Activated B cell treated with CpG ODN at 0.5 μM for 24 hours (primary cell): Measurements from ENCODE around the gene RNF186. TPM values are rescaled to one million over a fixed set of nuclear protein-coding genes. Genes with fewer than 3 reads are reported as not detected.

ENCODE experiments used
- ATAC-seq: fragments of 200-7000 bp; cut with Tn5 transposase; one replicate; pipeline ENCODE4 v1.10.0; 2021; ENCODE audit warnings: low read depth, mild to moderate bottlenecking, moderate library complexity
- CTCF ChIA-PET: fragments of 350-600 bp; sonication (Branson Sonifier 250); formaldehyde crosslinking; loops from one replicate; lab custom pipeline; 2021; ENCODE audit warnings: antibody characterized with exemption; lab: Charles Lee
- POLR2A ChIA-PET: fragments of 350-600 bp; sonication (Branson Sonifier 250); formaldehyde crosslinking; loops from one replicate; lab custom pipeline; 2021; ENCODE audit warnings: antibody characterized with exemption; lab: Charles Lee
- DNase-seq: peaks from one replicate; pipeline ENCODE4 v3.0.0; 2022
- H3K27ac Mint-ChIP-seq: one replicate; pipeline ENCODE4 v1.8.0; 2020; ENCODE audit warnings: mixed read lengths
- H3K27me3 Mint-ChIP-seq: one replicate; pipeline ENCODE4 v1.8.0; 2021; ENCODE audit warnings: mixed read lengths
- H3K36me3 Mint-ChIP-seq: one replicate; pipeline ENCODE4 v1.8.0; 2021; ENCODE audit warnings: low read depth, mixed read lengths
- H3K4me1 Mint-ChIP-seq: one replicate; pipeline ENCODE4 v1.8.0; 2021; ENCODE audit warnings: mixed read lengths
- H3K4me3 Mint-ChIP-seq: one replicate; pipeline ENCODE4 v1.8.0; 2020; ENCODE audit warnings: mild to moderate bottlenecking, mixed read lengths
- H3K9me3 Mint-ChIP-seq: one replicate; pipeline ENCODE4 v1.8.0; 2020; ENCODE audit warnings: mixed read lengths
- intact Hi-C: fragments of 100-400 bp; cut with micrococcal nuclease; formaldehyde crosslinking; loops from one replicate; pipeline ENCODE4 v1.15.1; 2024
- total RNA-seq: library from RNA; stranded (reverse); gene quantifications from 2 replicates; pipeline ENCODE4 v1.2.3, GENCODE V29; 2022
- TF ChIP-seq, protein P1 (sequence below): fragments of 200-600 bp; IDR thresholded peaks from one replicate; pipeline ENCODE4 v1.8.0; 2022; ENCODE audit warnings: antibody characterized with exemption, mild to moderate bottlenecking

The RNF186 gene
- total RNA-seq, 1 donor from 2014 or later, result not detected

GRCh38 chr1:19861034-19861433 lies 46.0 kb upstream of the RNF186 start:
- ChIA-PET POLR2A (no interaction called here), CTCF (no interaction called here)
- intact Hi-C loops, result no loop called here

DNA sequence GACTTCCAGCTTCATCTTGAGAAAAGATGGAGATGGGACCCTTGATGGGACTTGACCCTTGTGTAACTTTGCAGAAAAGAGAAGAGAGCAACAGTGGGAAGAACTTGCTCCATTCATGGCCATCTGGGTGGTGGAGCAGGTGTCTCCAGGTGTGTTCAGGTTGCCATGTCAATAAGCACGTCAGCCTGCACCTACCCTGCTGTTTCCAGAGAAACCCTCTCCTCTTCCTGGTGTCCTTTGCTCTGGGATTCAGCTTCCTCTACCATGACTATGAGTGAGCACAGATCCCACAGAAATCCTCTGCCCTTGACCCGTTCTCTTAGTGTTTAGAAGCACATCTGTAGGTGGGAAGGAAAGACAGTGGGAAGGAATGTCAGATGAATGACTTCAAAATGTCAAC lies 45.3 kb upstream of the RNF186 start:
- ChIA-PET POLR2A (no interaction called here), CTCF (no interaction called here)
- Mint-ChIP-seq H3K27ac (no peak overlapping the region), H3K27me3 (peaks cover 27% of the 10 kb centered on the region), H3K4me3 (no peak overlapping the region), H3K36me3 (no peaks in the 10 kb centered on the region), H3K9me3 (peaks cover 12% of the 10 kb centered on the region), H3K4me1 (no peaks in the 10 kb centered on the region)
- TF ChIP-seq, protein P1, sequence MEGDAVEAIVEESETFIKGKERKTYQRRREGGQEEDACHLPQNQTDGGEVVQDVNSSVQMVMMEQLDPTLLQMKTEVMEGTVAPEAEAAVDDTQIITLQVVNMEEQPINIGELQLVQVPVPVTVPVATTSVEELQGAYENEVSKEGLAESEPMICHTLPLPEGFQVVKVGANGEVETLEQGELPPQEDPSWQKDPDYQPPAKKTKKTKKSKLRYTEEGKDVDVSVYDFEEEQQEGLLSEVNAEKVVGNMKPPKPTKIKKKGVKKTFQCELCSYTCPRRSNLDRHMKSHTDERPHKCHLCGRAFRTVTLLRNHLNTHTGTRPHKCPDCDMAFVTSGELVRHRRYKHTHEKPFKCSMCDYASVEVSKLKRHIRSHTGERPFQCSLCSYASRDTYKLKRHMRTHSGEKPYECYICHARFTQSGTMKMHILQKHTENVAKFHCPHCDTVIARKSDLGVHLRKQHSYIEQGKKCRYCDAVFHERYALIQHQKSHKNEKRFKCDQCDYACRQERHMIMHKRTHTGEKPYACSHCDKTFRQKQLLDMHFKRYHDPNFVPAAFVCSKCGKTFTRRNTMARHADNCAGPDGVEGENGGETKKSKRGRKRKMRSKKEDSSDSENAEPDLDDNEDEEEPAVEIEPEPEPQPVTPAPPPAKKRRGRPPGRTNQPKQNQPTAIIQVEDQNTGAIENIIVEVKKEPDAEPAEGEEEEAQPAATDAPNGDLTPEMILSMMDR, result no peak
- intact Hi-C loops, result no loop called here
- DNase-seq, result no peak
- ATAC-seq, result no peak

More at GRCh38 chr1:19861034-19861433, 46.0 kb upstream of the RNF186 start:
- Mint-ChIP-seq H3K9me3 (peaks cover 14% of the 10 kb centered on the region), H3K4me3 (no peak overlapping the region), H3K4me1 (no peaks in the 10 kb centered on the region), H3K36me3 (no peaks in the 10 kb centered on the region), H3K27me3 (peaks cover 33% of the 10 kb centered on the region), H3K27ac (no peak overlapping the region)
- DNase-seq (no peak), ATAC-seq (no peak)
- TF ChIP-seq, protein P1, result no peak

GRCh38 chr1:19859876-19860275 lies 44.8 kb upstream of the RNF186 start:
- H3K27ac Mint-ChIP-seq, result no peak overlapping the region
- ATAC-seq, result no peak
- TF ChIP-seq, protein P1, result no peak
- no peak for DNase-seq
- no peaks in the 10 kb centered on the region for H3K36me3 Mint-ChIP-seq
- ChIA-PET CTCF (no interaction called here), POLR2A (no interaction called here)
- H3K27me3 Mint-ChIP-seq, result peaks cover 28% of the 10 kb centered on the region
- H3K9me3 Mint-ChIP-seq, result peaks cover 12% of the 10 kb centered on the region
- no peaks in the 10 kb centered on the region for H3K4me1 Mint-ChIP-seq
- no peak overlapping the region for H3K4me3 Mint-ChIP-seq
- intact Hi-C loops, result no loop called here

- POLR2A ChIA-PET, result no interaction called here
- peaks cover 26% of the 10 kb centered on the region for H3K27me3 Mint-ChIP-seq
Measured at GRCh38 chr1:19858893-19859292, 43.8 kb upstream of the RNF186 start.

GRCh38 chr1:19854866-19855265 lies 39.8 kb upstream of the RNF186 start:
- CTCF ChIA-PET, result no interaction called here
- ATAC-seq, result no peak
- TF ChIP-seq, protein P1, result no peak

More at GRCh38 chr1:19858893-19859292, 43.8 kb upstream of the RNF186 start:
- no peaks in the 10 kb centered on the region for H3K4me1 Mint-ChIP-seq
- no peak overlapping the region for H3K4me3 Mint-ChIP-seq
- H3K9me3 Mint-ChIP-seq, result peaks cover 10% of the 10 kb centered on the region
- no peak overlapping the region for H3K27ac Mint-ChIP-seq
- H3K36me3 Mint-ChIP-seq, result no peaks in the 10 kb centered on the region
- intact Hi-C loops, result no loop called here
- no peak for ATAC-seq
- DNase-seq, result no peak
- TF ChIP-seq, protein P1, result no peak
- CTCF ChIA-PET, result no interaction called here

More at GRCh38 chr1:19854866-19855265, 39.8 kb upstream of the RNF186 start:
- no peaks in the 10 kb centered on the region for H3K4me1 Mint-ChIP-seq
- peaks cover 17% of the 10 kb centered on the region for H3K27me3 Mint-ChIP-seq
- no peak overlapping the region for H3K27ac Mint-ChIP-seq
- no peaks in the 10 kb centered on the region for H3K9me3 Mint-ChIP-seq
- H3K36me3 Mint-ChIP-seq, result no peaks in the 10 kb centered on the region
- POLR2A ChIA-PET, result no interaction called here
- intact Hi-C loops, result no loop called here
- DNase-seq, result no peak
- H3K4me3 Mint-ChIP-seq, result no peak overlapping the region
